Sigmoid colon (tissue), 4 donors: ENCODE results near the gene TCF12.

Experiments
- CTCF ChIP-seq, 4 experiments: fragments of 450-650 bp in 3 of 4; fragments of 200-600 bp in 1 of 4; IDR thresholded peaks; one replicate each; pipeline ENCODE4 v1.5.1; 2016 to 2019; ENCODE audit warnings: antibody characterized with exemption in 4 of 4, mild to moderate bottlenecking in 3 of 4, moderate library complexity in 2 of 4
- EP300 ChIP-seq, 4 donors: sonication (generic); formaldehyde crosslinking; IDR thresholded peaks; one replicate each; pipeline ENCODE4 v1.6.1; 2017; ENCODE audit warnings: antibody characterized with exemption in 4 of 4
- POLR2A ChIP-seq, 2 donors: fragments of 450-650 bp; IDR thresholded peaks; one replicate each; pipeline ENCODE4 v1.6.1; 2016; ENCODE audit warnings: antibody characterized with exemption in 2 of 2, mild to moderate bottlenecking in 2 of 2, moderate library complexity in 2 of 2
- POLR2AphosphoS5 ChIP-seq, 4 donors: sonication (generic); formaldehyde crosslinking; IDR thresholded peaks; one replicate each; pipeline ENCODE4 v1.6.1; 2017; ENCODE audit warnings: antibody characterized with exemption in 4 of 4

- TF ChIP-seq CTCF (IDR thresholded peaks at IDR 0.05) = no peak
- no peak for TF ChIP-seq POLR2A (IDR thresholded peaks at IDR 0.05)
- no peak for TF ChIP-seq EP300 (IDR thresholded peaks at IDR 0.05)
- TF ChIP-seq POLR2AphosphoS5 (IDR thresholded peaks at IDR 0.05) = no peak
These were observed 226.0 kb downstream of the TCF12 start for GRCh38 chr15:57144448-57144847.
